Neural progenitor cell (in vitro differentiated cells): ENCODE results near the gene PLEKHA5. TPM values are rescaled to one million over a fixed set of nuclear protein-coding genes. Genes with fewer than 3 reads are reported as not detected.

ENCODE experiments used
- DNase-seq: peaks from one replicate; pipeline ENCODE4 v3.0.0-alpha.2; 2016; ENCODE audit warnings: low spot score
- H2AFZ ChIP-seq: fragments of 200-600 bp; sonication (generic); replicated peaks from 2 replicates; pipeline ENCODE4 v1.6.1; 2016; ENCODE audit warnings: antibody characterized with exemption
- H3F3A ChIP-seq: fragments of 200-600 bp; sonication (generic); 2 replicates; pipeline ENCODE4 v1.6.1; 2016; ENCODE audit warnings: antibody characterized with exemption, low read depth
- H3K27ac ChIP-seq: fragments of 200-600 bp; sonication (generic); 2 replicates; pipeline ENCODE4 v1.5.1; 2016; ENCODE audit warnings: mild to moderate bottlenecking
- H3K27me3 ChIP-seq: fragments of 200-600 bp; sonication (generic); 2 replicates; pipeline ENCODE4 v1.6.1; 2016; ENCODE audit warnings: mild to moderate bottlenecking, moderate library complexity
- H3K36me3 ChIP-seq: fragments of 200-600 bp; sonication (generic); 2 replicates; pipeline ENCODE4 v1.5.1; 2016
- H3K4me1 ChIP-seq: fragments of 200-600 bp; sonication (generic); 2 replicates; pipeline ENCODE4 v1.6.1; 2016; ENCODE audit warnings: mixed run types
- H3K4me2 ChIP-seq: fragments of 200-600 bp; sonication (generic); 2 replicates; pipeline ENCODE4 v1.6.1; 2016
- H3K4me3 ChIP-seq: fragments of 200-600 bp; sonication (generic); 2 replicates; pipeline ENCODE4 v1.5.1; 2016
- H3K79me2 ChIP-seq: fragments of 200-600 bp; sonication (generic); 2 replicates; pipeline ENCODE4 v1.6.1; 2016; ENCODE audit warnings: low read depth
- H3K9ac ChIP-seq: fragments of 200-600 bp; sonication (generic); 2 replicates; pipeline ENCODE4 v1.6.1; 2016
- H3K9me3 ChIP-seq: fragments of 200-600 bp; sonication (generic); 2 replicates; pipeline ENCODE4 v1.5.1; 2016; ENCODE audit warnings: low read depth
- H4K20me1 ChIP-seq: fragments of 200-600 bp; sonication (generic); 2 replicates; pipeline ENCODE4 v1.6.1; 2016; ENCODE audit warnings: low read depth
- H3K27ac Mint-ChIP-seq: 3 replicates; pipeline ENCODE4 v1.8.0; 2021; ENCODE audit warnings: mixed read lengths
- H3K27me3 Mint-ChIP-seq: 2 replicates; pipeline ENCODE4 v1.8.0; 2022; ENCODE audit warnings: low read depth, mild to moderate bottlenecking, inconsistent platforms, moderate library complexity, mixed read lengths; ENCODE audit not compliant: insufficient read depth
- H3K36me3 Mint-ChIP-seq: 3 replicates; pipeline ENCODE4 v1.8.0; 2021; ENCODE audit warnings: mixed read lengths
- H3K4me1 Mint-ChIP-seq: 3 replicates; pipeline ENCODE4 v1.8.0; 2021; ENCODE audit warnings: mixed read lengths
- H3K4me3 Mint-ChIP-seq: 3 replicates; pipeline ENCODE4 v1.8.0; 2021; ENCODE audit warnings: mild to moderate bottlenecking, moderate library complexity, mixed read lengths
- H3K9me3 Mint-ChIP-seq: 3 replicates; pipeline ENCODE4 v1.8.0; 2020; ENCODE audit warnings: mixed read lengths
- EZH2 ChIP-seq: fragments of 200-600 bp; sonication (generic); IDR thresholded peaks from 2 replicates; pipeline ENCODE4 v1.6.1; 2017; ENCODE audit warnings: antibody characterized with exemption, mild to moderate bottlenecking, moderate library complexity
- EZH2phosphoT487 ChIP-seq: fragments of 200-600 bp; sonication (generic); IDR thresholded peaks from 2 replicates; pipeline ENCODE4 v1.6.1; 2017; ENCODE audit warnings: antibody characterized with exemption
- total RNA-seq: library from RNA; depleted of rRNA; stranded (reverse); fragments of >200 nt; gene quantifications from 2 replicates; pipeline ENCODE4 v1.2.3, GENCODE V29; 2015; ENCODE audit warnings: low replicate concordance
- TF ChIP-seq, protein P1 (sequence below): fragments of 200-600 bp; sonication (generic); IDR thresholded peaks from 2 replicates; pipeline ENCODE4 v1.5.1; 2017; ENCODE audit warnings: antibody characterized with exemption, mild to moderate bottlenecking

The PLEKHA5 gene, protein sequence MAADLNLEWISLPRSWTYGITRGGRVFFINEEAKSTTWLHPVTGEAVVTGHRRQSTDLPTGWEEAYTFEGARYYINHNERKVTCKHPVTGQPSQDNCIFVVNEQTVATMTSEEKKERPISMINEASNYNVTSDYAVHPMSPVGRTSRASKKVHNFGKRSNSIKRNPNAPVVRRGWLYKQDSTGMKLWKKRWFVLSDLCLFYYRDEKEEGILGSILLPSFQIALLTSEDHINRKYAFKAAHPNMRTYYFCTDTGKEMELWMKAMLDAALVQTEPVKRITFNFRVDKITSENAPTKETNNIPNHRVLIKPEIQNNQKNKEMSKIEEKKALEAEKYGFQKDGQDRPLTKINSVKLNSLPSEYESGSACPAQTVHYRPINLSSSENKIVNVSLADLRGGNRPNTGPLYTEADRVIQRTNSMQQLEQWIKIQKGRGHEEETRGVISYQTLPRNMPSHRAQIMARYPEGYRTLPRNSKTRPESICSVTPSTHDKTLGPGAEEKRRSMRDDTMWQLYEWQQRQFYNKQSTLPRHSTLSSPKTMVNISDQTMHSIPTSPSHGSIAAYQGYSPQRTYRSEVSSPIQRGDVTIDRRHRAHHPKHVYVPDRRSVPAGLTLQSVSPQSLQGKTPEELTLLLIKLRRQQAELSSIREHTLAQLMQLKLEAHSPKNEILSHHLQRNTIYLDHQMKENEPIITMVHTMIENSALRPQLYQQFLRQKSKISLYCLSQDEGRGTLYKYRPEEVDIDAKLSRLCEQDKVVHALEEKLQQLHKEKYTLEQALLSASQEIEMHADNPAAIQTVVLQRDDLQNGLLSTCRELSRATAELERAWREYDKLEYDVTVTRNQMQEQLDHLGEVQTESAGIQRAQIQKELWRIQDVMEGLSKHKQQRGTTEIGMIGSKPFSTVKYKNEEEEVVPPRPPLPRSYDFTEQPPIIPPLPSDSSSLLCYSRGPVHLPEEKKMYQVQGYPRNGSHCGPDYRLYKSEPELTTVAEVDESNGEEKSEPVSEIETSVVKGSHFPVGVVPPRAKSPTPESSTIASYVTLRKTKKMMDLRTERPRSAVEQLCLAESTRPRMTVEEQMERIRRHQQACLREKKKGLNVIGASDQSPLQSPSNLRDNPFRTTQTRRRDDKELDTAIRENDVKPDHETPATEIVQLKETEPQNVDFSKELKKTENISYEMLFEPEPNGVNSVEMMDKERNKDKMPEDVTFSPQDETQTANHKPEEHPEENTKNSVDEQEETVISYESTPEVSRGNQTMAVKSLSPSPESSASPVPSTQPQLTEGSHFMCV
- 52.7 and 86.7 TPM in 2 replicates for total RNA-seq

DNA sequence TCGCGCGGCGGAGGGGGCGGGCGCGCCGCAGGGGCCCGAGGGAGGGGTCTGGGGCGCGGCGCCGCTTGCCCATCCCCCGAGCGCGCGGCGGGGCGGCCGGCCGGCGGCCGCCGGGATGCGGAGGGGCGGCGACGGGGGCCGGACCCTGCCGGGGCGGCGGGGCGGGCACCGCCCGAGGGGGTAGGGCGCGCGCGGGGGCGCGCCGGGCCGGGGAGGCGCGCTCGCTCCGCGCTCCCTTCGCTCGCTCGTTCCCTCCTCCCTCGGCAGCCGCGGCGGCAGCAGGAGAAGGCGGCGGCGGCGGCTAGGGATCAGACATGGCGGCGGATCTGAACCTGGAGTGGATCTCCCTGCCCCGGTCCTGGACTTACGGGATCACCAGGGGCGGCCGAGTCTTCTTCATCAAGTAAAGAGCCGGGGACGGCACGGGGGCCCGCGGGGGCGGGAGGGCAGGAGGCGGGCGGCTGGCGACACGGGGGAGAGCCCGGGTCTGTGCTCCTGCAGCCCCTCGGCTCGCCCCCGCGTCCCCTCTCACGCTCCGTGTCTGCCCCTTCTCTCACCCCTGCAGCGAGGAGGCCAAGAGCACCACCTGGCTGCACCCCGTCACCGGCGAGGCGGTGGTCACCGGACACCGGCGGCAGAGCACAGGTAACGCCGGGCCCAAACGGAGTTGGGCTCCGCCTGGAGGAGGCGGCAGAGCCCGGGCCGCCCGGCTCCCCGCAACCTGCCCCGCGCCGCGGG is at the start of gene PLEKHA5:
TSS of gene PLEKHA5 (plus strand) at position 248 of the 738 bp plus-strand sequence. CDS start at position 315, 67 bp downstream.
- H3K4me3 ChIP-seq: peak within 1 kb of the TSS; percentile 92
- TF ChIP-seq, protein P1, sequence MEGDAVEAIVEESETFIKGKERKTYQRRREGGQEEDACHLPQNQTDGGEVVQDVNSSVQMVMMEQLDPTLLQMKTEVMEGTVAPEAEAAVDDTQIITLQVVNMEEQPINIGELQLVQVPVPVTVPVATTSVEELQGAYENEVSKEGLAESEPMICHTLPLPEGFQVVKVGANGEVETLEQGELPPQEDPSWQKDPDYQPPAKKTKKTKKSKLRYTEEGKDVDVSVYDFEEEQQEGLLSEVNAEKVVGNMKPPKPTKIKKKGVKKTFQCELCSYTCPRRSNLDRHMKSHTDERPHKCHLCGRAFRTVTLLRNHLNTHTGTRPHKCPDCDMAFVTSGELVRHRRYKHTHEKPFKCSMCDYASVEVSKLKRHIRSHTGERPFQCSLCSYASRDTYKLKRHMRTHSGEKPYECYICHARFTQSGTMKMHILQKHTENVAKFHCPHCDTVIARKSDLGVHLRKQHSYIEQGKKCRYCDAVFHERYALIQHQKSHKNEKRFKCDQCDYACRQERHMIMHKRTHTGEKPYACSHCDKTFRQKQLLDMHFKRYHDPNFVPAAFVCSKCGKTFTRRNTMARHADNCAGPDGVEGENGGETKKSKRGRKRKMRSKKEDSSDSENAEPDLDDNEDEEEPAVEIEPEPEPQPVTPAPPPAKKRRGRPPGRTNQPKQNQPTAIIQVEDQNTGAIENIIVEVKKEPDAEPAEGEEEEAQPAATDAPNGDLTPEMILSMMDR: no peak

DNA sequence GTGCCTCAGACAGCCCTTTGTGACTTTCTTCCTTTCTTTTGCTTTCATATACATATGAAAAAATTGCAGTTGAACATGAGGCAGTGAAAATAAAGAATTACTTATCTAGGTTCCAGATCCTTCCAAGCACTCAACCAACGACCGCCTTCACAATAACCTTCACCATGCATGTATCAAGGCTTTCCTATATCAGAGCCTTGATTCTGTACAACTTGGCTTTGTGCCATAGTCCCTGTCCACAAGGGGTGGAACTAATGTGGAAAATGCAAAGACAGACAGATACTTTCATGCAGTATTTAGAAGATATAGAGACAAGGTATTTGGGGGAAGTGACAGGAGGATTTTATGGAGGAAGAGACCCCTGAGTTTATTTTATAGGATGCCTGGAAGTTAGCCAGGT is 48.6 kb upstream of the PLEKHA5 start:
- no peaks in the 10 kb centered on the region for H3K36me3 Mint-ChIP-seq
- no peaks in the 10 kb centered on the region for H3K4me1 Mint-ChIP-seq

More for the DNA sequence above, at the start of gene PLEKHA5:
- peak within 1 kb of the TSS; percentile 100 for H3K4me3 Mint-ChIP-seq
- H3K27ac Mint-ChIP-seq: peak within 1 kb of the TSS; percentile 99
- peaks cover 27% of the 10 kb centered on the region for H3K36me3 Mint-ChIP-seq
- Histone ChIP-seq H3K36me3 (peaks cover 6% of the 10 kb centered on the region), H3F3A (peaks cover 36% of the 10 kb centered on the region), H3K79me2 (peaks cover 46% of the 10 kb centered on the region), H3K9ac (peak within 1 kb of the TSS; percentile 61), H3K4me1 (peaks cover 30% of the 10 kb centered on the region), H2AFZ (peak within 1 kb of the TSS; percentile 91), H4K20me1 (peaks cover 31% of the 10 kb centered on the region), H3K9me3 (peaks cover 4% of the 10 kb centered on the region), H3K4me2 (peak within 1 kb of the TSS; percentile 95), H3K27me3 (no peaks in the 10 kb centered on the region), H3K27ac (peak within 1 kb of the TSS; percentile 92)
- H3K27me3 Mint-ChIP-seq: peaks cover 14% of the 10 kb centered on the region
- H3K4me1 Mint-ChIP-seq: peaks cover 25% of the 10 kb centered on the region
- peak; percentile 91 for DNase-seq
- peaks cover 28% of the 10 kb centered on the region for H3K9me3 Mint-ChIP-seq

More for the DNA sequence above, 48.6 kb upstream of the PLEKHA5 start:
- H3K4me1 ChIP-seq: no peaks in the 10 kb centered on the region
- no peak overlapping the region for H3K9ac ChIP-seq
- H3K9me3 Mint-ChIP-seq: peaks cover 6% of the 10 kb centered on the region
- no peaks in the 10 kb centered on the region for H3K36me3 ChIP-seq
- H3K79me2 ChIP-seq: no peaks in the 10 kb centered on the region
- no peak overlapping the region for H3K4me3 ChIP-seq
- H3K27ac ChIP-seq: no peak overlapping the region
- H4K20me1 ChIP-seq: no peaks in the 10 kb centered on the region
- H3K4me2 ChIP-seq: no peak overlapping the region
- no peak for TF ChIP-seq EZH2
- no peak for TF ChIP-seq EZH2phosphoT487
- TF ChIP-seq, protein P1: no peak
- no peaks in the 10 kb centered on the region for H3F3A ChIP-seq
- no peak overlapping the region for H3K27ac Mint-ChIP-seq
- H3K9me3 ChIP-seq: no peaks in the 10 kb centered on the region
- H3K4me3 Mint-ChIP-seq: no peak overlapping the region
- no peaks in the 10 kb centered on the region for H3K27me3 Mint-ChIP-seq
- H2AFZ ChIP-seq: no peak overlapping the region
- no peak for DNase-seq
- H3K27me3 ChIP-seq: no peaks in the 10 kb centered on the region
